ENCODE results near the gene STRN3. TPM values are rescaled to one million over a fixed set of nuclear protein-coding genes. Genes with fewer than 3 reads are reported as not detected.

STRN3 gene
- total and polyA plus RNA-seq, 2 of the 8 experiments (the other 6 are each of a cell fraction or from before 2014, with no cell fraction given): 8.7 to 38.1 TPM

- TF ChIP-seq CHD7 (IDR thresholded peaks at IDR 0.05; ENCODE audit: insufficient replicate concordance, low read length) (no peak), ASH2L (IDR thresholded peaks at IDR 0.05; ENCODE audit: low read length) (no peak), SIN3A (conservative IDR thresholded peaks at IDR 0.05 in 1 of 2, IDR thresholded peaks at IDR 0.05 in 1 of 2; ENCODE audit: low read depth in 1 of 2, low read length in 2 of 2) (no peak), SUZ12 (IDR thresholded peaks at IDR 0.05; ENCODE audit: low read length) (no peak)
Measured at GRCh38 chr14:30971586-30971985, 54.6 kb downstream of the STRN3 start (continued).

All from H1 (cell line).